OCI-LY7 (cell line): ENCODE results near the gene KIF17. TPM values are rescaled to one million over a fixed set of nuclear protein-coding genes. Genes with fewer than 3 reads are reported as not detected.
A peak's percentile ranks its signal among the peaks of the same experiment; 100 is the strongest.

Experiments
- Bru-seq: library from RNA; stranded (reverse); fragments of 400-500 nt; gene quantifications from one replicate; lab custom pipeline; 2021; lab: Mats Ljungman, UMichigan
- BruChase-seq, 2 experiments: library from RNA; stranded (reverse); fragments of 400-500 nt; gene quantifications; one replicate each; lab custom pipeline; 2021; lab: Mats Ljungman, UMichigan
- BruUV-seq: library from RNA; stranded (reverse); fragments of 400-500 nt; replicated peaks from 2 replicates; lab custom pipeline; 2021; lab: Mats Ljungman, UMichigan
- CTCF ChIA-PET: fragments of 300-600 bp; sonication (Branson Sonifier 250); formaldehyde crosslinking; loops from one replicate; lab custom pipeline; 2022; ENCODE audit warnings: antibody characterized with exemption; ENCODE audit not compliant: unreplicated experiment; lab: Charles Lee
- POLR2A ChIA-PET: fragments of 300-600 bp; sonication (Branson Sonifier 250); formaldehyde crosslinking; loops from one replicate; lab custom pipeline; 2022; ENCODE audit warnings: antibody characterized with exemption; lab: Charles Lee
- DNase-seq: peaks from one replicate; pipeline ENCODE4 v3.0.0-alpha.2; 2015; ENCODE audit warnings: low spot score
- H2AFZ ChIP-seq: fragments of 200-600 bp; sonication (generic), shearing (Covaris generic); 2 replicates; pipeline ENCODE4 v1.6.1; 2014; ENCODE audit warnings: mild to moderate bottlenecking, antibody characterized with exemption, low read length, moderate library complexity
- H3K27ac ChIP-seq: fragments of 200-600 bp; sonication (generic); 2 replicates; pipeline ENCODE4 v1.5.1; 2014; ENCODE audit warnings: mixed run types, low read depth, mild to moderate bottlenecking, moderate library complexity, low read length, inconsistent platforms; ENCODE audit not compliant: poor library complexity, severe bottlenecking
- H3K36me3 ChIP-seq: fragments of 200-600 bp; sonication (generic); 2 replicates; pipeline ENCODE4 v1.6.1; 2014; ENCODE audit warnings: mild to moderate bottlenecking, antibody characterized with exemption, low read length, moderate library complexity, mixed read lengths; ENCODE audit not compliant: insufficient read depth
- H3K4me1 ChIP-seq: fragments of 200-600 bp; sonication (generic); 2 replicates; pipeline ENCODE4 v1.5.1; 2014; ENCODE audit warnings: mild to moderate bottlenecking, low read length; ENCODE audit not compliant: insufficient read depth, poor library complexity, severe bottlenecking
- H3K4me2 ChIP-seq: fragments of 200-600 bp; sonication (generic); 2 replicates; pipeline ENCODE4 v1.6.1; 2014; ENCODE audit warnings: mild to moderate bottlenecking, low read length
- H3K4me3 ChIP-seq: fragments of 200-600 bp; sonication (generic); 2 replicates; pipeline ENCODE4 v1.5.1; 2014; ENCODE audit warnings: mild to moderate bottlenecking, low read depth, low read length; ENCODE audit not compliant: poor library complexity, severe bottlenecking
- H3K79me2 ChIP-seq: fragments of 200-600 bp; sonication (generic); 2 replicates; pipeline ENCODE4 v1.6.1; 2016; ENCODE audit warnings: low read depth, mild to moderate bottlenecking, low read length, moderate library complexity, mixed read lengths; ENCODE audit not compliant: insufficient read depth
- H3K9me2 ChIP-seq: fragments of 200-600 bp; sonication (generic); 2 replicates; pipeline ENCODE4 v1.6.1; 2016; ENCODE audit warnings: mild to moderate bottlenecking, low read length, mixed read lengths; ENCODE audit not compliant: insufficient read depth
- H3K9me3 ChIP-seq: fragments of 200-600 bp; sonication (generic); 2 replicates; pipeline ENCODE4 v1.6.1; 2014; ENCODE audit warnings: mild to moderate bottlenecking, mixed run types, low read length, mixed read lengths
- H4K20me1 ChIP-seq: fragments of 200-600 bp; sonication (generic); 2 replicates; pipeline ENCODE4 v1.6.1; 2014; ENCODE audit warnings: mild to moderate bottlenecking, antibody characterized with exemption, low read length, moderate library complexity, mixed read lengths; ENCODE audit not compliant: insufficient read depth
- EZH2phosphoT487 ChIP-seq: fragments of 200-600 bp; sonication (generic); IDR thresholded peaks from 2 replicates; pipeline ENCODE4 v1.6.1; 2018; ENCODE audit warnings: low read depth, borderline replicate concordance, mild to moderate bottlenecking, mixed run types, antibody characterized with exemption, low read length, moderate library complexity, mixed read lengths
- intact Hi-C: fragments of 100-400 bp; cut with micrococcal nuclease; formaldehyde crosslinking; loops from one replicate; pipeline ENCODE4 v1.10.0; 2022; ENCODE audit not compliant: unreplicated experiment
- long read RNA-seq: library from polyadenylated mRNA; stranded (forward); transcript quantifications from one replicate; pipeline ENCODE4 v2.0.0, GENCODE V29; 2022
- total RNA-seq, 2 experiments: library from RNA; depleted of rRNA in 1 of 2; stranded (reverse); fragments of >200 nt in 1 of 2; shearing (Covaris generic) in 1 of 2; gene quantifications; 2 replicates each; pipeline ENCODE4 v1.2.3, GENCODE V29; 2014 to 2022
- TF ChIP-seq, protein P1 (sequence below): fragments of 200-600 bp; sonication (generic); conservative IDR thresholded peaks from 2 replicates; pipeline ENCODE4 v1.5.1; 2014; ENCODE audit warnings: mild to moderate bottlenecking, antibody characterized with exemption, low read length, moderate library complexity, mixed read lengths

KIF17 gene
- total RNA-seq (2014; rRNA removed; shearing (Covaris generic)) (not detected in 2 replicates), total RNA-seq (2022) (0.74 and 1.1 TPM in 2 replicates), Bru-seq, nascent RNA (percentile 12 among the genes with signal in this experiment), BruChase-seq, experiment 1, labeled RNA remaining after a 6-hour chase (percentile 5 among the genes with signal in this experiment), BruChase-seq, experiment 2, labeled RNA remaining after a 2-hour chase (percentile 18 among the genes with signal in this experiment)
- long read RNA-seq, partial matches to known transcripts: 6 of 6 reads
- long read RNA-seq, other reads (novel, unspliced or antisense): 0 of 6 reads

DNA sequence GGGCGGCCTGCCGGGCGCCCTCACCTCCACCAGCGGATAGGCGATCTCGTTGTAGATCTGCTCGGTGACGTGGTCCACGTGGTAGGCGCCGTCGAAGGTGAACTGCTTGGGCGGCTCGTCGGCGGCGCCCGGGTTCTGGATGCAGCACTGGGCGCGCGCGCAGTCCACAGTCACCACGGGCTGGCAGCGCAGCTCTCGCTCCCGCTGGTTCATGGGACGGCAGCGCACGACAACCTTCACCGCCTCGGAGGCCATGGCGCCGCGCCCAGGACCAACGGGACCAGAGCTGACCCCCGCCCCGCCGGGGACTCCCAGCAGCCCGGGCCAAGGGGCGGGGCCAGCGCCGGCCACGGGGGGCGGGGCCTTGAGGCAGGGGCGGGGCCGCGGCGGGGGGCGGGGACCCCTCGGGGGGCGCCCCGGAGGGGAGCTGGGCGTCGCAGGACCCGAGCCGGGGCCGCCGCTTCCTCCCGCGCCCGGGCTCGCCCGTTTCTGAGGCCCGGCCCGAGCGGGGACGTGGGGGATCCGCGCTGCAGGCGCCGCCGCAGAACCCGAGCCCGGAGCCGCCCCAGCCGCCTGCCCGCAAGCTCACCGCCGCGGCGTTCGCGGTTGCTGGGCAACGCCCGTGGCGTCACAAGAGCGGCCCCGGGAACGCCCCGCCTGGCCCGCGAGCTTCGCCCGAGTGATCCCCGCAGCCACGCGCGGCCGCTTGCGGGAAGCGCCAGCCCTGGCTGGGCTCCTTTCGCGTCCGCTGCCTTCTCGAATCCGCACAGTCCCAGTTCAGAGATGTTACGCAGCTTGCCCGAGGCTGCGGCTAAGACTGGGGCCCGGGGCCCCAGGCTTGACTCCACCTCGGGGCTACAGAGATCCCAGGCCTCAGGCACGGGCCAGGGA lies at the start of gene KIF17:
TSS of gene KIF17 (minus strand) at position 556 of the 891 bp plus-strand sequence. CDS start at position 255, 301 bp downstream.
- DNase-seq: peak; percentile 21
- Histone ChIP-seq H3K4me3 (no peak within 1 kb of the TSS), H3K9me3 (no peaks in the 10 kb centered on the region), H3K27ac (no peak within 1 kb of the TSS), H4K20me1 (no peaks in the 10 kb centered on the region), H3K36me3 (no peaks in the 10 kb centered on the region), H3K9me2 (no peaks in the 10 kb centered on the region), H3K4me1 (no peaks in the 10 kb centered on the region), H2AFZ (no peak within 1 kb of the TSS), H3K79me2 (no peaks in the 10 kb centered on the region), H3K4me2 (peak within 1 kb of the TSS; percentile 53; the same call in 1 of the 2 replicates)
- ChIA-PET POLR2A (no interaction called here), CTCF (interaction anchor here (1.2 kb wide), 1 partner anchor 21 kb away, joined by 4 read pairs; no protein-coding TSS in a partner anchor)
- BruUV-seq: no TSS peak
- no peak for TF ChIP-seq EZH2phosphoT487
- TF ChIP-seq, protein P1, sequence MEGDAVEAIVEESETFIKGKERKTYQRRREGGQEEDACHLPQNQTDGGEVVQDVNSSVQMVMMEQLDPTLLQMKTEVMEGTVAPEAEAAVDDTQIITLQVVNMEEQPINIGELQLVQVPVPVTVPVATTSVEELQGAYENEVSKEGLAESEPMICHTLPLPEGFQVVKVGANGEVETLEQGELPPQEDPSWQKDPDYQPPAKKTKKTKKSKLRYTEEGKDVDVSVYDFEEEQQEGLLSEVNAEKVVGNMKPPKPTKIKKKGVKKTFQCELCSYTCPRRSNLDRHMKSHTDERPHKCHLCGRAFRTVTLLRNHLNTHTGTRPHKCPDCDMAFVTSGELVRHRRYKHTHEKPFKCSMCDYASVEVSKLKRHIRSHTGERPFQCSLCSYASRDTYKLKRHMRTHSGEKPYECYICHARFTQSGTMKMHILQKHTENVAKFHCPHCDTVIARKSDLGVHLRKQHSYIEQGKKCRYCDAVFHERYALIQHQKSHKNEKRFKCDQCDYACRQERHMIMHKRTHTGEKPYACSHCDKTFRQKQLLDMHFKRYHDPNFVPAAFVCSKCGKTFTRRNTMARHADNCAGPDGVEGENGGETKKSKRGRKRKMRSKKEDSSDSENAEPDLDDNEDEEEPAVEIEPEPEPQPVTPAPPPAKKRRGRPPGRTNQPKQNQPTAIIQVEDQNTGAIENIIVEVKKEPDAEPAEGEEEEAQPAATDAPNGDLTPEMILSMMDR: no peak
- intact Hi-C loops: no loop called here

DNA sequence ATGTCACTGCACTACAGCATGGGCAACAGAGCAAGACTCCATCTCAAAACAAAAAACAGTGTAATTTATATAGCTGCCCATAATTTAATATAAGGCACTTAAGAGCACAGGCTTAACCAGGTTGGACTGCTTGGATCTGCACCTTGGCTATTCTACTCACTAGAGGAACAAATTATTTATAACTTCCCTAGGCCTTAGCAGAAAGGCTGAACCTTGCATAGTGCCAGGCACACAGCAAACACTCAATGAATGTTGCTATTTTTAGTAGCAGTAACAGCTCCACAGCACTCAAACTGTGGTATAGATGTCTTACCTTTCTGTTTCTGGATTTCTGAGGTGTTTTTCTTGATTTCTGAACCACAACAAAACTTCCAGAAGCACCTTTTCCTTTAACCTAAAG lies 49.5 kb upstream of the KIF17 start:
- ChIA-PET CTCF (no interaction called here), POLR2A (no interaction called here)
- no peak for DNase-seq
- Histone ChIP-seq H3K4me1 (no peaks in the 10 kb centered on the region), H3K4me2 (no peak overlapping the region), H3K36me3 (peaks cover 100% of the 10 kb centered on the region), H3K4me3 (no peak overlapping the region), H3K9me3 (no peaks in the 10 kb centered on the region), H3K9me2 (no peaks in the 10 kb centered on the region), H2AFZ (no peak overlapping the region), H4K20me1 (no peaks in the 10 kb centered on the region), H3K79me2 (no peaks in the 10 kb centered on the region), H3K27ac (no peak overlapping the region)
- BruUV-seq: no TSS peak
- TF ChIP-seq EZH2phosphoT487: no peak
- TF ChIP-seq, protein P1: no peak
- intact Hi-C loops: no loop called here
